SKM-1 treated with dmso at 0.1 percent for 144 hours (cell line): Measurements from ENCODE around the gene ILK.

Experiments
- DNase-seq: peaks from one replicate; lab custom pipeline; 2025; ENCODE audit not compliant: unreplicated experiment; lab: John Stamatoyannopoulos, UW

The ILK gene

DNA sequence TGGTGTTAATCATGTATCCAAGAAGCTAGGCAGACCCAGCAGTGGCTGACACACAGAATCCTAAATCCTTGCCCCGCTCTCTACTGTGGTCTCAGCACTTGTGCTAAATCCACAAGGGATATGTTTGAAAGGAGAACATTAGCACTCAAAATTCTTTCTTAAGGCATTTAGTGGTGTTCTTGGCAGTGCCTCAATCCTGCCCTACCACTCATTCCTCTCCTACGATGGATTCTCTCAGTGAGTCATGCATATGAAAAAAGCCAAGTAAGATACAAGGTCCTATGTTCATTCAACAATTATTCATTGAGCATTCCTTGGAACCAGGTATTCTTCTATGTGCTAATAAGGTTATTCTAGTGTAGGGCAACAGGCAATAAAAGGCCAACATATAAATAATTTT lies 31.4 kb upstream of the ILK start:
- no peak for DNase-seq

DNA sequence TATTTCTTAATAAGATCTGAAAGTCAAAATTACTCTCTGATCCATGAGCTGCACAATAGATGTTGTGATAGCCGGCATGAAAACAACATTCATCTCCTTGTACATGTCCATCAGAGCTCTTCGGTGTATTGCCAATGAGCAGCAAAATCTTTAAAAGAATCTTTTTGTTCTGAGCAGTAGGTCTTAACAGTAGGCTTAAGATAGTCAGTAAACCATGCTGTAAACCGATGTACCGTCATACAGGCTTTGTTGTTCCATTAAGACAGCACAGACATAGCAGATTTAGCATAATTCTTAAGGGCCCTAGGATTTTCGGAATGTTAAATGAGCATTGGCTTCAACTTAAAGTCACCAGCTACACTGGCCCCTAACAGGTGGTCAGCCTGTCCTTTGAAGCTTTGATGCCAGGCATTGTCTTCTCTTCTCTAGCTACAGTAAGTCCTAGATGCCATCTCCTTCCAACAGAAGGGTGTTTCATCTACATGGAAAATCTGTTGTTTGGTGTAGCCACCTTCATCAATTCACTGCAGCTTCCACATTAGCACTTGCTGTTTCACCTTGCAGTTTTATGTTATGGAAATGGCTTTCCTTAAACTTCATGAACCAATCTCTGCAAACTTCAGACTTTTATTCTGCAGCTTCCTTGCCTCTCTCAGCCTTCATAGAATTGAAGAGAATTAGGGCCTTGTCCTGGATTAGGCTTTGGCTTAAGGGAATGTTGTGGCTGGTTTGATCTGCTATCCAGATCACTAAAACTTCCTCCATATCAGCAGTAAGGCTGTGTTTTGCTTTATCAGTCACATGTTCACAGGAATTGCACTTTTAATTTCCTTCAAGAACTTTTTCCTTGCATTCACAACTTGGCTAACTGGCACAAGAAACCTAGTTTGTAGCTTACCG lies 28.5 kb upstream of the ILK start:
- DNase-seq, result no peak

DNA sequence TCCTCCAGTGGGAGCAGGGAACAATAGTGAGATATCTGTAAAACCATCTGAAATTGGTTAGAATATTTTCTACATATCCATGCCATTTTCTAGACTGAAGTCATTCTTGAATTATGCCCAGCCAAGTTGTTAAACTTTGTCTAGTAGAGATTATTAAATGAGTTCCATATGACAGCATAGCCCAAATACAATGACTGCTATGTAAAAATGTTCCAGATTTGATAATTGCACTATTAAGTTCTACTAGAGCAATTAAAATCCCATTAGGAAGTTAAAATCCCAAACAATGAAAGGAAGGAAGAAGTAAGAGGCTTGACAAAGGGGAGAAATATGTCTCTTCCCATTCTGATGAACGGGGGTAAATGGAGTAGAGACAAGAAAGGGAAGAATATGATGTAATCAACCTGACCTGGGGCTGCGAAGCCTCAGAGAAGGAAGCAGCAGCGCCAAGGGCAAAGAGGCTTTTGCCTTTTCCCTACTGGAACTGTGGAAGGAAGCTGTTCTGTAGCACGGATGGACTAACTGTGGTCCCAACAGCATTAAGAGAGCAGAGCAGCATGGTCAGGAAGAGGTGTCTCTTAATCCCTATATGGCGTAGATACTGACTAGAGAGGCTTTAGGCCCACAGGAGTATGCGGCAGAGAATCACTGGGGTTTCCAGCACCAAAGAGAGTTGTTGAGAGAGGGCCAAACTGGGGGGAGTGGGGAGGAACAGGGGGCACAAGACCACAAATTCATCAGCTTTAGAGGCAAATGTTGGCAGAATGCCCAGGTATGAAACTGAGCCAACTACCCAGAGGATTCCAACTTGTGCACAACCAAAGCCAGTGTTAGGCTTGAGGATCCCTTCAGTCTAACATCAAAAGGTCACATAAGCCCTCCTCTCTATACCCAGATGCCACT lies 26.9 kb upstream of the ILK start:
- peak; percentile 43 for DNase-seq

DNA sequence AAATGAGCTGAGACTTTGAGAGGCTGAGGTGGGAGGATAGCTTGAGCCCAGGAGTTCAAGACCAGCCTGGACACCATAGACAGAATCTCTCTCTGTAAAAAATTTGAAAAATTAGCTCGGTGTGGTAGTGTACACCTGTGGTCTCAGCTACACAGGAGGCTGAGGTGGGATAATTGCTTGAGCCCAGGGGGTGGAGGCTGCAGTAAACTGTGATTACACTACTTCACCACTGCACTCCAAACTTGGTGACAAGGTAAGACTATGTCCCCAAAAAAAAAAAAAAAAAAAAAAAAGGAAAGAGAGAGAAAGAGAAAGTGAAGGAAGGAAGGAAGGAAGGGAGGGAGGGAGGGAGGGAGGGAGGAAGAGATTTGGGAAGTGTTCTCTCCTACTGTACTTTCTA lies 25.4 kb upstream of the ILK start:
- DNase-seq, result no peak

DNA sequence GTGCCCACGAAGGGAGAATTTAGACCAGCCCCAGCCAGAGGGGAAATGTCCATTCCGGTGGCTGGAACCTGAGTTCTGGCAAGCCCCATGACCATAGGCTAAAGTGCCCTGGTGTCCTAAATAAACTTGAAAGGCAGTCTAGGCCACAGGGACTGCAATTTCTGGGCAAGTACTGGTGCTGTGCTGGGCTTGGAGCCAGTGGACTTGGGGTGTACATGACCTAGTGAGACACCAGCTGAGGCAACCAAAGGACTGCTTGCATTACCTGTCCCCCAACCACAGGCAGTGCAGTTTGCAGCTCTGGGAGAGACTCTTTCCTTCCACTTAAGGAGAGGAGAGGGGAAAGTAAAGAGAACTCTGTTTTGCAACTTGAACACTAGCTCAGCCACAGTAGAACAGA lies 23.9 kb upstream of the ILK start:
- DNase-seq, result no peak

DNA sequence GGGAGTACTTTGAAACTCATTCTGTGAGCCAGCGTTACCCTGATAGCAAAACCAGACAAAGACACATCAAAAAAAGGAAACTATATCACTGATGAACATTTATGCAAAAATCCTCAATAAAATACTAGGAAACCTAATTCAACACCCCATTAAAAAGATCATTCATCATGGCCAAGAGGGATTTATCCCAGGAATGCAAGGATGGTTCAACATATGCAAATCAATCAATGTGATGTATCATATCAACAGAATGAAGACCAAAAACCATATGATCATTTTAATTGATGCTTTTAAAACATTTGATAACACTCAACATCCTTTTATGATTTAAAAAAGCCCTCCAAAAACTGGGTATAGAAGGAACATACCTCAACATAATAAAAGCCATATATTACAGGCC lies 20.0 kb upstream of the ILK start:
- DNase-seq, result no peak

DNA sequence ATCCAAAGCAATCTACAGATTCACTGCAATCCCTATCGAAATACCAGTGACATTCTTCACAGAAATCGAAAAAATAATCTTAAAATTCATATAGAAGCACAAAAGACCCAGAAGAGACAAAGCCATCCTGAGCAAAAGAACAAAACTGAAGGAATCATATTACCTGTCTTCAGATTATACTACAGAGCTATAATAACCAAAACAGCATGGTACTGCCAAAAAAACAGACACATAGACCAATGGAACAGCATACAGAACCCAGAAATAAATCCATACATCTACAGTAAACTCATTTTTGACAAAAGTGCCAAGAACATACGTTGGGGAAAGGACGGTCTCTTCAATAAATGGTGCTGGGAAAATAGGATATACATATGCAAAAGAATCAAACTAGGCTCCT lies 19.0 kb upstream of the ILK start:
- DNase-seq, result no peak

DNA sequence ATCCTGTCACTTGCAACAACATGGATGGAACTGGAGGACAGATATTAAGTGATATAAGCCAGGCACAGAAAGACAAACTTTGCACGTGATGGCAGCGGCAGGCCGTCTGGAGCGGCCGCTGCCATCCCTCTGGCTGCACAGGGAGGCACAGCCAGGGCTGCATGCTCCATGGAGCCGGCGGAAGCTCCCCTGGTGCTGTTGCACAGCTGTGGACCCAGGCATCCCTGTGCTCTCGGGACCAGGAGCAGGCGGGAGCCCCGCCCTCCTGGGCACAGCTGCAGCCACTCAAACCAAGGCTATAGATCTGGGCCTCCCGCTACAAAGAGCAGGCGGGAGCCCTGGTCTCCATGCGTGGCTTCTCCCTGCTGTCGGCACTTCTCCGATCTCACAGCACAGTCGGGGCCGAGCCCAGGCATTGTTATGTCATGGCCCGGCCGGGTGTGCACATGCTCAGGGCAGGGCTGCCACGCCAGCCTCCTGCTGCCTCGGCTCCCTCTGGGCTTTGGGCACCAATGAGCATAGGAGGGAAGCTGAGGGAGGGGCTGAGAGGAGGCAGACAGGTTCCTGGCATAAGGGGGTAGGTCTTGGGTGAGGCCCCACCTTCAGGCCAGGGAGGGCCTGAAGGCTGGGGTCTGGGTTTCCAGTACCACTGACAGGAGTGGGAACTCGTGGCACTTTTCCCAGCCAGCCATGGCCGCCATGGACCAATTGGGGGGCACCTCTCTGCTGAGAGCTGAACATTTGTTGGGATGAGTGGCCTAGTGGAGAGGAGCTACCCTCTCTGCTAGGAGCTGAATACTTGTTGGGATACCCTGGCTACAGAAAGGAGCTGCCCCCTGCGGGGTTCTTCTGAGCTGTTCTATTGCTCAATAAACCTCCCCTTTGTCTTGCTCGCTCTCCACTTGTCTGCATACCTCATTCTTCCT lies 16.9 kb upstream of the ILK start:
- DNase-seq, result no peak

DNA sequence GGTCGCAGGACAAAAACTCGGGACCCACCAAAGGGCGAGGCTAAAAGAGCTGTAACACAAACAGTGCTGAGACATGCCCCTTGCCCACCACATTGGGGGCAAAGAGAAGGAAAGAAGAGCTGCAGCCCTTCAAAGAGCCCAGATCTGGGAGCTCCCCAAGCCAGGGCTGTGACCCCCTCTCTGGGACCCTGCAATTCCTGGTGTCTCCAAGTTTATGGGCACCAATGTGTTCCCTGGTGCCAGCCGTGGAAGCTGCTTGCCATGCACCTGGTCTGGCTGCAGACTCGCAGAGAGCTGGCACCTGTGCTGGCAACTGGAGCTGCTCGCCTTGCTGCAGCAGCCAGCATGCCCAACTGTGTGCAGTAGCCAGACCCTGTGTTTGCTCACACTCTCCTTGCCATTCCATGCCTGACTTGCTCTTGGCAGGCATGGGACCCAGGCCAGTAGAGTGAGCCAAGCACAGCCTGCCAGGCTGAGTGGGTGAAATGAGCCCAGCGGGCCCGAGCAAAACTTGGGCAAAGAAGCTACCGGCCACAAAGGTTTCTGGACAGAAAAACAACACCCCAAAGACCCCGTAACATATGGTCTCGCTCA lies 16.1 kb upstream of the ILK start:
- DNase-seq, result no peak

DNA sequence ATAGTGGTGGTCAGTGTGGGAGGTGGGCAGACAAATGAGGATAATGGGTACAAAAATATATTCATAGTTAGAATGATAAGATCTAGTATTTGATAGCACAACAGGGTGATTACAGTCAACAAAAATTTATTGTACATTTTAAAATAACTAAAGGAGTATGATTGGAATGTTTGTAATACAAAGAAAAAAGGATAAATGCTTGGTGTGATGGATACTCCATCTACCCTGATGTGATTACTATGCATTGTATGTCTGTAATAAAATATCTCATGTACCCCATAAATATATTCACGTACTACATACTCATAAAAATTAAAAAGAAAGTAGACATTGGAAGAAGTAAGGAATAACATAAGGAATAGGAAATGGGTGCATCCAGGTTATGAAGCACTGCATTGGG lies 15.6 kb upstream of the ILK start:
- no peak for DNase-seq

DNA sequence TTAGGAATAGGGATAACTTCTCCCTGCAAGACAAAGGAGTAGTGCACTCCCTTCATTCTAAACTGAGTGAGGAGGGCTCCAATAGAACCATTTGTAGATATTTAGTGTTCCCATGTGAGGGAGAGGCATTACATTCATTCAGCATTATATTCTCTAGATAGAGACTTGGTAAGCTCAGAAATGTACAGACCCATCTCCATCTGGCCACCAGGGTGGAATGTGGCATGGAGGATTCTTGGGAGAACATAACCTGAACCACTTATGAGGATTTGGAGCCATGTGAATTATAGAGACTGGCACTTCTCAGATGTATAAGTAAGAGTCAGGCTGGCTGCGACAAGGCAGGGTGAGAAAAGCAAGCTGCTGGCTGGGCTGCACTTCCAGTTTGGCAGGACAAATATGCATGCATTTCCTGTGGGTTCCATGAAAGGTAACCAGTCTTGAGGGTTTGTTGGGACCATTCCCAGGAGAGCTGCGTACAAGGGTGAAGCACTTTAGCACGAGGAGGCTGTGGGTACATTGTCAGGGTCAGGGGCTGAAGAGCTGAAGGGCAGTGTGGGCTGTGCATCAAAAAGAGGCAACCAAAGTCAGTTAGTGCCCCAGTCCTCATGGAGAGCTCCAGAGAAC lies 9.3 kb upstream of the ILK start:
- DNase-seq, result no peak

DNA sequence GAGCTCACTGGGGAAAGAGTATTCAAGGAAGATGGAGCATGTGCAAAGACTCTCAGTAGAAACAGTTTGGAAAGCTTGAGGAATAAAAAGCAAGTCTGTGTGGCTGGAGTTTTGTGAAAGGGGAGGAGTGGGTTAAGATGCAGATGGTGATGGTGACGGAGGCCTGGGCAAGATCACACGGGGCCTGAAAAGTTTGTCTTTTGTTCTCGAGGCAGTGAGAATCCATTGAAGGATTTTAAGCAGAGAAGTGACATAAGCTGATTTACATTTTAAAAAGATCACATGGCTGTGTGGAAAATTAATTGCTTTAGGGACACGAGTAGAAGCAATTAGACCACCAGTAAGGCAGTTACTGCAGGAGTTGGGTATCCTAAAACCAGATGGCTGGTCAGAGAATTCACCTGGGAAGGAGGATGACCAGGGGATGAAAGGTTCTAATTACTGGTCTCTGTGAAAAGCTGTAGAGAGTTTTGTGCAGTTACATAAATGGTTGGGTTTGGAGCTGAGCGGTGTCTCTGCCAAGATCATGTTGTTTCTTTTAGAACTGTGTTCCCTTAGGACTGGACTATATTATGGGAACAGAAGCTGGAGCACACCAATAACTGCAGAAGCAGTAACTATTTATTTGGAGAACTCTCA lies 7.2 kb upstream of the ILK start:
- DNase-seq, result no peak

DNA sequence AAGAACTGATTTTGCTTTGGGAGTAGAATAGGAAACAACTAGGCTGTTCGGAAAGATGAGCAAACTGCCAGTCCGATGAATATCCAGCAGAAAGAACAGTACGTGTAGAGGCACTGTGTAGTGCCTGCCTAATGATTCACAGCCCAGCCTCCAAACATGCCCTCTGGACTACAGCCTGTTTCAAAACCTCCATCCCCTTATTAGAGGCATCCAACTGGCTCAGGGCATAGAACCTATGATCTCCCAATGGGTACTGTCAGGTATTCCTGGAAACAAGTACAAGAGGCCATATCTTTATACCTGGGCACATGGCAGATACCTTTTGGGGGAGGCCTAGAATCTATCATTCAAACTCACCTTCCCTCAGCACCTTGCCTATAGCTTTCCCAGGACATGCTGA lies 5.0 kb upstream of the ILK start:
- DNase-seq, result no peak

DNA sequence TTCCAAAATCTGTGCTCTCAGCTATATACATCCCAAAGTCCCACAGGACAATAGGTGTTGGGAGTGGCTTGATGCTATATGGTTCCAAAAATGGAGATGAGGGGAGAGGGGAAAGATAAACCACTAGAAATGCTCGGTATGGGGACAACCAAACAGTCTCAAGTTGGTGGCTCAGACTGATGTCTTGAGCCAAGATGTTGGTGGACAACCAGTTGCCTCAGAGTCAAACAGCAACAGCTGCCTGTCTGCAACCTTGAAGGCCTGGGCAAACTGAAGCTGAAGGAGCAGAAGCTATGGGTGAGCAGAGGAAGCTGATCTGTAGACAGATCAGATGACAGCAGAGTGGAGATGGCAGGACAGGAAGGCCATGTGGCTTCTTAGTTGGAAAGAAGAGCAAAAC lies 4.1 kb upstream of the ILK start:
- DNase-seq, result no peak

DNA sequence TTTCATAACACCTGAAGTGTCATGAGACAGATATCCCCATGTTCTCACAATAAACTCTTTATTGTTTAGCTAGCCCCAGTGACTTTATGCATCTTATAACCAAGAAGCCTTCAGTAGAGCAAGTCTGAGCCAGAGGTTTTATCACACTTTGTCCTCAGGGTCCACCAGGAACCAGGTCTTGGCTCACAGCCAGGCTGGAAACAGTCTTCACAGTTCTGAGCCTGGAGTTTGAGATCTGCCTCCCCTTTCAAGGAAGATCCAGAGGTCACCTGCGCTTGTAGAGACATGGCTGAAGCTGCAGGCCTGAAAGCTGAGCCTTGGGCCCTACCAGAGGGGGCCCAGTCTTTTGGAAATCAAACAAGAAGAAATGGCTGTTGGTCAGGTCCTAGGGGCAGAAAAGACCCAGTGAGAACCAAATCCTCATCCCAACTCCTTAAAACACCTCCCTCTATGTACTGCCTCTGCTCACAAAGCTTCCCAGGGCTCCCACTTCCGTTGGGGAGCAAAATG lies 3.6 kb upstream of the ILK start:
- no peak for DNase-seq

DNA sequence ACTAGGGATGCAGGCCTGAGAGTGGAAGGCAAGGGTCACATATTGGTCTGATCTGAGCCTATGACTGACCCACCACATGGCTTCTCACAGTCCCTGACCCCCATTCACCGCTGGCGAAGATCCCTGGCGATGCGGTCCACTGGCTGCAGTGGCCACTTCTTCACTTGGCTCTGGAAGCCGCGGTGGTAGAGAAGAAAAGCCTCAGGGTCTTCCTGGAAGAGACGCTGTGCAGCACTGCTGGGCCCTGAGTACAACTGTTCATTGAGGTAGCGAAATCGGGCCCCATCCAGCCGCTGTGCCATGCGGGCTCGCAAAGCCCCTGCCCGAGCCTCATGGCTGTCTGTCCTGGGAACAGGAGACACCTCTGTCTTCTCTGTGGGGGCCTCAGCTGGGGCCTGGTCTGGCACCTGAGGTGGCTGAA lies 2.5 kb upstream of the ILK start:
- no peak for DNase-seq

DNA sequence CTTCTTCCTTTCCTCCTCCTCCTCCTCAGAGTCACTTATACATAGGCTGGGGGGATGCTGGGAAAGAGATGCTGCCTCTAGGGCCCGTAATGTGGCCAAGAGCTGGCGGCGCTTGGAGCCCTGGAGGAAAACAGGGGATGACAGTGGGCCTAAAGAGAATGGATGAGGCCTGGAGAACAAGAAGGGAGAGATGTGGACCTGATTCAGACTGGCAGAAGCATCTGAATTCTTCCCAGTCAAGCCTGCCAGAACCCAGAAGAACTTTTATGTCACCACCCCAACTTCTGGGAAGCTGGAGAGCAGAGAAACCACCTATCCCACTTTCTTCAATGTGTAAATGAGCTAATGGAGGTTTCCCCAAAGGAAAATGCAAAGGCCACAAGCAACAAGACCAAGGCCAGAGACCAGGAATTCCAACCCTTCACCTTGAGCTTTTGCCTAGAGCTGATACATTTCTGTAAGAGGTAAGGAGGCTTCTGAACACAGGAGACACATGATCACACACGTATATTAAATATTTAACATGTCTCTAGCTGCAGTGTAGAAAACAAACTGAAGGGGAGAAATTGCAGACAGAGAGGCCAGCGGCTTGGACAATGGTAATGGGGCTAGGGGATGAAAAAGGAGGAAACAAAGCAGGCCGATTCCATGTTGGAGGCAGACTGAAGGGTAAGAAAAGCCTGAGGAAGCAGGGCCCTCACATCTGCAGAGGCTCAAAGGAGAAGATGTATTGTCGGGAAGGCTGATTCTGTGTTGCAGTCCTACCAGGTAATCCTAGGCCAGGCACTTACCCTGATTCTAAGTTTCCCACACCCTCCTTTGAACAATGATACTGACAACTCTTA lies 1.3 kb upstream of the ILK start:
- no peak for DNase-seq

DNA sequence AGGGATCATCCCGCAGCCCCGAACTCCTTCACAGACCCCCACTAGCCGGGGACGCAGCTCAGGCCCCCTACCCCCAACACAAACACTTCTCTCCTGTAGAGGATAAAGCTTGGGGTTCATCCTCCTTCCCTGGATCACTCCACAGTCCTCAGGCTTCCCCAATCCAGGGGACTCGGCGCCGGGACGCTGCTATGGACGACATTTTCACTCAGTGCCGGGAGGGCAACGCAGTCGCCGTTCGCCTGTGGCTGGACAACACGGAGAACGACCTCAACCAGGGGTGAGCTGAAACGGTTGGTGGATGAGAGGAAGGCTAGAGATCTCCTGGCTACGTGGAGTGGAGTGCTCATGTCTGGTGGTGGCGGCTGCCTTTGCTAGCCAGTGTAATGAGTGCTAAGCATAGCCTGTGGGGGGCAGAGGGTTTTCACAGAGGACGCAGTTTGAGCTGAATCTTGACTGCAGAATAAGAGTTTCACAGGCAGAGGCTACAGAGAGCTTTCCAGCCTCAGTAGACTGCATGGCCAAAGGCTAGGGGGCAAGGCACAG lies 580 bp downstream of the ILK start:
- DNase-seq, result peak; percentile 40
